Ovary (tissue), 9 donors: Measurements from ENCODE around the gene SGPL1. TPM values are rescaled to one million over a fixed set of nuclear protein-coding genes. Genes with fewer than 3 reads are reported as not detected.

Experiments
- DNase-seq, 5 donors: peaks; one replicate each; pipeline ENCODE4 v3.0.0-alpha.2; 2019 to 2020
- H3K27ac ChIP-seq, 2 donors: fragments of 200-600 bp; one replicate each; pipeline versions ENCODE4 v1.5.1 to v1.8.0; 2019 to 2022
- H3K27me3 ChIP-seq: fragments of 200-600 bp; one replicate; pipeline ENCODE4 v1.8.0; 2022
- H3K36me3 ChIP-seq: fragments of 200-600 bp; sonication (generic); one replicate; pipeline ENCODE4 v1.5.1; 2019
- H3K4me1 ChIP-seq: one replicate; pipeline ENCODE4 v1.8.1; 2013; ENCODE audit warnings: mild to moderate bottlenecking, moderate library complexity; ENCODE audit not compliant: insufficient read depth
- H3K4me3 ChIP-seq: fragments of 200-600 bp; sonication (generic); one replicate; pipeline ENCODE4 v1.5.1; 2017
- H3K9me3 ChIP-seq, 2 donors: fragments of 200-600 bp in 1 of 2; sonication (generic) in 1 of 2; one replicate each; pipeline versions ENCODE4 v1.5.1 to v1.8.1; 2013 to 2019; ENCODE audit warnings: mild to moderate bottlenecking in 1 of 2, moderate library complexity in 1 of 2
- CTCF ChIP-seq, 3 donors: fragments of 450-650 bp in 2 of 3; fragments of 200-600 bp in 1 of 3; IDR thresholded peaks; one replicate each; pipeline versions ENCODE4 v1.5.1 to v1.8.0; 2016 to 2022; ENCODE audit warnings: antibody characterized with exemption in 3 of 3, mild to moderate bottlenecking in 1 of 3
- EP300 ChIP-seq: sonication (generic); formaldehyde crosslinking; IDR thresholded peaks from one replicate; pipeline ENCODE4 v1.6.1; 2017; ENCODE audit warnings: antibody characterized with exemption
- POLR2A ChIP-seq: fragments of 450-650 bp; IDR thresholded peaks from one replicate; pipeline ENCODE4 v1.6.1; 2017; ENCODE audit warnings: antibody characterized with exemption, mild to moderate bottlenecking, moderate library complexity
- WGBS, 3 donors: extraction: QIAGEN DNeasy Blood & Tissue Kit in 1 of 3; methylation state at CpG; one replicate each; pipeline versions ENCODE4 v1.1.5 to v1.1.7; 2013 to 2017; 5-methylcytosine and 5-hydroxymethylcytosine counted together
- intact Hi-C, 4 donors: fragments of 100-400 bp; cut with DNase I; formaldehyde crosslinking; loops; one replicate each; pipeline versions ENCODE4 v1.11.0 to v1.15.1; 2022 to 2023
- polyA plus RNA-seq, 2 donors: library from polyadenylated mRNA; stranded (reverse); fragments of 200-250 nt in 1 of 2; fragments of 350-450 nt in 1 of 2; fragmentation: Illumina TruSeq in 1 of 2; extraction: RNeasy Lipid Tissue Mini Kit (QIAGEN cat#74804) in 1 of 2; gene quantifications; one replicate each; pipeline ENCODE4 v1.2.3, GENCODE V29; 2013 to 2014
- total RNA-seq, 7 donors: library from RNA; depleted of rRNA in 2 of 7; stranded (reverse); fragments of >200 nt in 2 of 7; fragmentation: NEBNext Ultra II Directional in 3 of 7; extraction: Animal tissue kit (Norgen Biotek cat#: 25700) in 3 of 7; gene quantifications; one replicate each; pipeline versions ENCODE4 v1.1.0 to v1.2.4, GENCODE V29; 2016 to 2023
- donor health status: DM: no; HTN: no; CAD: no; lungs with moderate emphysema.
- donor health status: DM: no; HTN: no; CAD: no.
- donor health status: Bipolar disorder and iron deficiency.
- donor health status: DM: yes; HTN: yes; CAD: no.
- donor health status: DM: no; HTN: no; CAD: no.
- donor health status: DM: yes; HTN: yes; CAD: no.

The SGPL1 gene
- total and polyA plus RNA-seq, 9 donors: 8.0 to 52.6 (median 30.8) TPM

GRCh38 chr10:70892631-70893030 is 76.9 kb downstream of the SGPL1 start:
- Histone ChIP-seq H3K4me3 (no peak overlapping the region), H3K4me1 (peaks cover 8% of the 10 kb centered on the region), H3K27me3 (no peaks in the 10 kb centered on the region), H3K9me3 (no peaks in the 10 kb centered on the region), H3K27ac (no peak overlapping the region), H3K36me3 (no peaks in the 10 kb centered on the region)
- intact Hi-C loops: no loop called here
- TF ChIP-seq EP300 (no peak), POLR2A (no peak), CTCF (IDR thresholded peaks at IDR 0.05) (no peak)
- 90% methylated on average over 4 of the region's 4 CpGs for WGBS, 3 donors
- no peak for DNase-seq

- no peak overlapping the region for H3K27ac ChIP-seq
- intact Hi-C loops: no loop called here
- H3K27me3 ChIP-seq: no peaks in the 10 kb centered on the region
- DNase-seq: no peak
- TF ChIP-seq POLR2A (no peak), EP300 (no peak), CTCF (IDR thresholded peaks at IDR 0.05) (no peak)
- peaks cover 8% of the 10 kb centered on the region for H3K4me1 ChIP-seq
- 86 to 89% (median 87%) methylated on average over 10 of the region's 10 CpGs for WGBS, 3 donors
- no peaks in the 10 kb centered on the region for H3K36me3 ChIP-seq
- H3K9me3 ChIP-seq: no peaks in the 10 kb centered on the region
- no peak overlapping the region for H3K4me3 ChIP-seq
Observed at GRCh38 chr10:70893227-70894006, 77.7 kb downstream of the SGPL1 start.

- intact Hi-C loops: no loop called here
- Histone ChIP-seq H3K4me3 (no peak overlapping the region), H3K36me3 (no peaks in the 10 kb centered on the region), H3K9me3 (no peaks in the 10 kb centered on the region), H3K27me3 (no peaks in the 10 kb centered on the region), H3K4me1 (peaks cover 8% of the 10 kb centered on the region), H3K27ac (no peak overlapping the region)
- no peak for DNase-seq
- whole genome bisulfite sequencing, 3 donors: 78 to 91% (median 90%) methylated on average over 2 of the region's 2 CpGs
- TF ChIP-seq POLR2A (no peak), CTCF (IDR thresholded peaks at IDR 0.05) (no peak), EP300 (no peak)
Observed at GRCh38 chr10:70894416-70894815, 78.7 kb downstream of the SGPL1 start.

- no peaks in the 10 kb centered on the region for H3K27me3 ChIP-seq
- intact Hi-C loops: no loop called here
- 95 to 100% (median 98%) methylated on average over 1 of the region's 1 CpG for WGBS, 3 donors
- DNase-seq: no peak
- TF ChIP-seq EP300 (no peak), POLR2A (no peak), CTCF (IDR thresholded peaks at IDR 0.05) (no peak)
- no peak overlapping the region for H3K27ac ChIP-seq
- no peaks in the 10 kb centered on the region for H3K36me3 ChIP-seq
- H3K9me3 ChIP-seq: no peaks in the 10 kb centered on the region
- no peak overlapping the region for H3K4me3 ChIP-seq
- no peaks in the 10 kb centered on the region for H3K4me1 ChIP-seq
Observed at GRCh38 chr10:70896551-70896950, 80.8 kb downstream of the SGPL1 start.
